H1 (cell line): Measurements from ENCODE around the gene KSR2. TPM values are rescaled to one million over a fixed set of nuclear protein-coding genes. Genes with fewer than 3 reads are reported as not detected.

Experiments
- CTCF ChIA-PET: fragments of 300-600 bp; sonication (Branson Sonifier 250); formaldehyde crosslinking; loops from one replicate; lab custom pipeline; 2021; ENCODE audit not compliant: partially characterized antibody; lab: Charles Lee
- POLR2A ChIA-PET: fragments of 300-600 bp; sonication (Branson Sonifier 250); formaldehyde crosslinking; loops from one replicate; lab custom pipeline; 2021; ENCODE audit warnings: inconsistent platforms; ENCODE audit not compliant: partially characterized antibody; lab: Charles Lee
- DNase-seq, 2 experiments: peaks; one replicate each; pipeline versions ENCODE4 v3.0.0 to v3.0.0-alpha.2; 2010 to 2022; ENCODE audit warnings: low spot score in 2 of 2, low read depth in 1 of 2, mixed read lengths in 1 of 2
- FAIRE-seq: peaks from 2 replicates; lab custom pipeline; 2011; peaks lifted over from hg19 to GRCh38; lab: Jason Lieb, UNC
- H2AFZ ChIP-seq: 2 replicates; pipeline ENCODE4 v1.8.1; 2012; ENCODE audit warnings: low read length, inconsistent platforms
- H2AK5ac ChIP-seq: 2 replicates; pipeline ENCODE4 v1.6.1; 2013; ENCODE audit warnings: low read depth, low read length
- H2BK120ac ChIP-seq: replicated peaks from 2 replicates; pipeline ENCODE3; 2013; ENCODE audit warnings: low read depth, low read length, inconsistent platforms
- H2BK12ac ChIP-seq: 2 replicates; pipeline ENCODE4 v1.6.1; 2013; ENCODE audit warnings: low read depth, low read length
- H2BK15ac ChIP-seq: 2 replicates; pipeline ENCODE4 v1.6.1; 2013; ENCODE audit warnings: low read length
- H2BK20ac ChIP-seq: 2 replicates; pipeline ENCODE4 v1.6.1; 2013; ENCODE audit warnings: low read length
- H2BK5ac ChIP-seq: 2 replicates; pipeline ENCODE4 v1.6.1; 2013; ENCODE audit warnings: low read depth, low read length
- H3K14ac ChIP-seq: 2 replicates; pipeline ENCODE4 v1.6.1; 2013; ENCODE audit warnings: inconsistent platforms; ENCODE audit not compliant: insufficient read length
- H3K18ac ChIP-seq: 2 replicates; pipeline ENCODE4 v1.6.1; 2013; ENCODE audit warnings: low read length; ENCODE audit errors: extremely low read depth
- H3K23ac ChIP-seq: 2 replicates; pipeline ENCODE4 v1.6.1; 2013; ENCODE audit warnings: inconsistent platforms; ENCODE audit not compliant: insufficient read length
- H3K23me2 ChIP-seq: 2 replicates; pipeline ENCODE4 v1.6.1; 2013; ENCODE audit warnings: low read depth, low read length
- H3K27ac ChIP-seq: 2 replicates; pipeline ENCODE4 v1.6.1; 2011; ENCODE audit warnings: low read depth, low read length, inconsistent platforms
- H3K27me3 ChIP-seq, 4 experiments: replicated peaks in 1 of 4; 1 replicate in 1 of 4; 2 replicates in 3 of 4; pipeline versions ENCODE4 v1.6.1 to v1.8.1; 2011 to 2013; ENCODE audit warnings: low read length in 3 of 4, mild to moderate bottlenecking in 3 of 4, inconsistent platforms in 2 of 4, mixed read lengths in 2 of 4, moderate library complexity in 1 of 4; ENCODE audit not compliant: control insufficient read depth in 3 of 4, insufficient read depth in 3 of 4; ENCODE audit errors: extremely low read depth in 1 of 4
- H3K36me3 ChIP-seq, 4 experiments: 2 replicates each; pipeline versions ENCODE4 v1.6.1 to v1.8.1; 2011 to 2013; ENCODE audit warnings: mild to moderate bottlenecking in 4 of 4, low read length in 3 of 4, moderate library complexity in 2 of 4, control low read depth in 1 of 4, inconsistent platforms in 1 of 4; ENCODE audit not compliant: insufficient read depth in 4 of 4, control insufficient read depth in 2 of 4
- H3K4ac ChIP-seq: replicated peaks from 2 replicates; pipeline ENCODE3; 2013; ENCODE audit warnings: low read length, low read depth, mixed read lengths, inconsistent platforms; ENCODE audit not compliant: insufficient read length
- H3K4me1 ChIP-seq, 4 experiments: replicated peaks in 1 of 4; 1 replicate in 1 of 4; 2 replicates in 3 of 4; pipeline versions ENCODE4 v1.6.1 to v1.8.1; 2011 to 2013; ENCODE audit warnings: low read length in 3 of 4, inconsistent platforms in 2 of 4, mixed read lengths in 1 of 4; ENCODE audit not compliant: insufficient read depth in 4 of 4, control insufficient read depth in 3 of 4
- H3K4me2 ChIP-seq, 2 experiments: 2 replicates each; pipeline versions ENCODE4 v1.6.1 to v1.8.1; 2011 to 2013; ENCODE audit warnings: low read depth in 2 of 2, low read length in 2 of 2, control low read depth in 1 of 2, inconsistent platforms in 1 of 2, mild to moderate bottlenecking in 1 of 2; ENCODE audit not compliant: insufficient read depth in 1 of 2
- H3K4me3 ChIP-seq, 4 experiments: fragments of 200-600, 300-600 bp in 1 of 4; sonication (generic), shearing (Covaris generic), sonication (Bioruptor Twin) in 1 of 4; 2 replicates each; pipeline versions ENCODE4 v1.5.1 to v1.8.1; 2011 to 2016; ENCODE audit warnings: low read length in 4 of 4, low read depth in 3 of 4, control low read depth in 2 of 4, inconsistent platforms in 2 of 4, mild to moderate bottlenecking in 2 of 4, mixed read lengths in 1 of 4, moderate library complexity in 1 of 4; ENCODE audit not compliant: insufficient read depth in 2 of 4; ENCODE audit errors: extremely low read depth in 1 of 4
- H3K56ac ChIP-seq: replicated peaks from 2 replicates; pipeline ENCODE3; 2013; ENCODE audit warnings: low read depth, mild to moderate bottlenecking, mixed read lengths, low read length, inconsistent platforms; ENCODE audit not compliant: insufficient read length
- H3K79me1 ChIP-seq: 2 replicates; pipeline ENCODE4 v1.6.1; 2013; ENCODE audit warnings: low read depth, low read length, control low read depth
- H3K79me2 ChIP-seq, 2 experiments: 2 replicates each; pipeline versions ENCODE4 v1.6.1 to v1.8.1; 2012 to 2013; ENCODE audit warnings: low read length in 2 of 2, mild to moderate bottlenecking in 2 of 2, inconsistent platforms in 1 of 2; ENCODE audit not compliant: insufficient read depth in 2 of 2, control insufficient read depth in 1 of 2
- H3K9ac ChIP-seq, 4 experiments: replicated peaks in 1 of 4; 1 replicate in 1 of 4; 2 replicates in 3 of 4; pipeline versions ENCODE4 v1.6.1 to v1.8.1; 2011 to 2013; ENCODE audit warnings: low read depth in 3 of 4, low read length in 3 of 4, control low read depth in 2 of 4, mild to moderate bottlenecking in 2 of 4, moderate library complexity in 2 of 4, inconsistent platforms in 1 of 4; ENCODE audit errors: extremely low read depth in 1 of 4
- H3K9me3 ChIP-seq, 2 experiments: 2 replicates each; pipeline versions ENCODE4 v1.6.1 to v1.8.1; 2012 to 2013; ENCODE audit warnings: mild to moderate bottlenecking in 2 of 2, moderate library complexity in 2 of 2, control low read depth in 1 of 2, inconsistent platforms in 1 of 2, low read depth in 1 of 2, low read length in 1 of 2, mixed read lengths in 1 of 2; ENCODE audit not compliant: insufficient read depth in 2 of 2
- H4K20me1 ChIP-seq, 2 experiments: replicated peaks in 1 of 2; 2 replicates each; pipeline versions ENCODE3 to v1.8.1; 2011 to 2013; ENCODE audit warnings: inconsistent platforms in 2 of 2, low read length in 2 of 2, mild to moderate bottlenecking in 1 of 2; ENCODE audit not compliant: insufficient read depth in 2 of 2, control insufficient read depth in 1 of 2
- H4K5ac ChIP-seq: 2 replicates; pipeline ENCODE4 v1.6.1; 2013; ENCODE audit warnings: low read length, low read depth, mixed read lengths, inconsistent platforms; ENCODE audit not compliant: insufficient read length
- H4K8ac ChIP-seq: 2 replicates; pipeline ENCODE4 v1.8.0; 2013; ENCODE audit warnings: mild to moderate bottlenecking, moderate library complexity, low read length, inconsistent platforms; ENCODE audit not compliant: insufficient read depth; ENCODE audit errors: extremely low read depth
- H4K91ac ChIP-seq: replicated peaks from 2 replicates; pipeline ENCODE3; 2013; ENCODE audit warnings: low read length, mixed read lengths, inconsistent platforms; ENCODE audit not compliant: insufficient read length
- BCL11A ChIP-seq, 2 experiments: IDR thresholded peaks; one replicate each; pipeline ENCODE4 v1.6.1; 2011; ENCODE audit warnings: low read depth in 2 of 2, low read length in 2 of 2, mild to moderate bottlenecking in 2 of 2
- CBX8 ChIP-seq: fragments of 300-800, 300-1000 bp; sonication (generic); IDR thresholded peaks from 2 replicates; pipeline ENCODE4 v1.7.1; 2016; ENCODE audit warnings: low read depth, low read length, borderline replicate concordance
- CTBP2 ChIP-seq: IDR thresholded peaks from 2 replicates; pipeline ENCODE4 v1.7.0; 2011; ENCODE audit warnings: borderline replicate concordance, mild to moderate bottlenecking, moderate library complexity, mixed read lengths, low read length; ENCODE audit not compliant: insufficient read depth, insufficient read length
- EGR1 ChIP-seq: IDR thresholded peaks from 2 replicates; pipeline ENCODE4 v1.6.1; 2011; ENCODE audit warnings: low read depth, low read length, borderline replicate concordance
- EP300 ChIP-seq, 2 experiments: IDR thresholded peaks; 1 replicate in 1 of 2; 2 replicates in 1 of 2; pipeline ENCODE4 v1.6.1; 2011 to 2012; ENCODE audit warnings: low read depth in 2 of 2, low read length in 2 of 2, mild to moderate bottlenecking in 2 of 2, borderline replicate concordance in 1 of 2, inconsistent platforms in 1 of 2, moderate library complexity in 1 of 2
- EZH2 ChIP-seq: fragments of 200-600 bp; sonication (generic); IDR thresholded peaks from 2 replicates; pipeline ENCODE4 v1.7.1; 2012; ENCODE audit warnings: low read depth, mild to moderate bottlenecking, moderate library complexity, low read length, inconsistent platforms; ENCODE audit not compliant: severe bottlenecking
- NANOG ChIP-seq: IDR thresholded peaks from 2 replicates; pipeline ENCODE4 v1.6.1; 2011; ENCODE audit warnings: low read length, low read depth, mild to moderate bottlenecking, inconsistent platforms; ENCODE audit not compliant: insufficient read depth, poor library complexity, severe bottlenecking
- RFX5 ChIP-seq: IDR thresholded peaks from 2 replicates; pipeline ENCODE4 v1.6.1; 2011; ENCODE audit warnings: low read depth, low read length, improper control_type of control experiment, borderline replicate concordance
- RXRA ChIP-seq: IDR thresholded peaks from 2 replicates; pipeline ENCODE4 v1.6.1; 2011; ENCODE audit warnings: low read depth, mild to moderate bottlenecking, low read length, moderate library complexity; ENCODE audit not compliant: insufficient read depth
- SIN3A ChIP-seq, 2 experiments: IDR thresholded peaks in 1 of 2; conservative IDR thresholded peaks in 1 of 2; 2 replicates each; pipeline ENCODE4 v1.6.1; 2011 to 2012; ENCODE audit warnings: low read length in 2 of 2, improper control_type of control experiment in 1 of 2, low read depth in 1 of 2, mild to moderate bottlenecking in 1 of 2
- SIX5 ChIP-seq: IDR thresholded peaks from 2 replicates; pipeline ENCODE4 v1.6.1; 2011; ENCODE audit warnings: mild to moderate bottlenecking, low read depth, low read length
- SP1 ChIP-seq: IDR thresholded peaks from 2 replicates; pipeline ENCODE4 v1.6.1; 2011; ENCODE audit warnings: low read depth, low read length
- SP2 ChIP-seq: IDR thresholded peaks from 2 replicates; pipeline ENCODE4 v1.6.1; 2012; ENCODE audit warnings: mild to moderate bottlenecking, low read length, inconsistent platforms
- TAF7 ChIP-seq: optimal IDR thresholded peaks from 2 replicates; pipeline ENCODE3; 2011; ENCODE audit warnings: low read depth, mild to moderate bottlenecking, inconsistent platforms, low read length, moderate library complexity, borderline replicate concordance
- WGBS, 2 experiments: shearing (Covaris generic) in 1 of 2; methylation state at CpG; one replicate each; pipeline versions ENCODE4 v1.1.6 to v1.1.7; 2013 to 2015; ENCODE audit warnings: low lambda C conversion rate in 2 of 2, mixed read lengths in 2 of 2, inconsistent platforms in 1 of 2, low coverage in 1 of 2, missing lambda C conversion rate in 1 of 2; ENCODE audit not compliant: insufficient replicate concordance in 2 of 2, insufficient coverage in 1 of 2, insufficient read length in 1 of 2; ENCODE audit errors: extremely low coverage in 1 of 2, missing lambda C conversion rate in 1 of 2; 5-methylcytosine and 5-hydroxymethylcytosine counted together
- polyA plus RNA-seq, 7 experiments: library from polyadenylated mRNA; depleted of rRNA in 3 of 7; stranded (reverse) in 5 of 7; unstranded in 2 of 7; fragments of >200 nt in 5 of 7; fragments of 200-250 nt in 2 of 7; gene quantifications; 1 replicate in 5 of 7; 2 replicates in 1 of 7; 4 replicates in 1 of 7; pipeline versions ENCODE4 v1.2.1 to v1.2.3, GENCODE V29; 2011 to 2013; ENCODE audit warnings: missing spikeins in 2 of 7, mixed read lengths in 2 of 7
- total RNA-seq: library from RNA; stranded (reverse); fragmentation: NEBNext Ultra II Directional; extraction: Animal tissue kit (Norgen Biotek cat#: 25700); gene quantifications from 2 replicates; pipeline ENCODE4 v1.2.1, GENCODE V29; 2021

KSR2 gene
- total and polyA plus RNA-seq, 2 of the 8 experiments (the other 6 are each of a cell fraction or from before 2014, with no cell fraction given) = 0.74 to 2.2 TPM

GRCh38 chr12:117738233-117738632, 230.6 kb downstream of the KSR2 start:
- H2AK5ac ChIP-seq = no peak overlapping the region
- H2AFZ ChIP-seq = no peak overlapping the region
- FAIRE-seq = no peak
- ChIA-PET CTCF (no interaction called here), POLR2A (no interaction called here)
- no peaks in the 10 kb centered on the region; a peak in 1 of 7 replicates for H3K4me1 ChIP-seq
- H3K27ac ChIP-seq = no peak overlapping the region
- DNase-seq = no peak
- no peak overlapping the region for H2BK15ac ChIP-seq
- no peak overlapping the region for H4K8ac ChIP-seq
- no peak overlapping the region for H4K91ac ChIP-seq
- H2BK120ac ChIP-seq = no peak overlapping the region
- no peak overlapping the region for H3K18ac ChIP-seq
- H3K79me2 ChIP-seq = no peaks in the 10 kb centered on the region
- H3K36me3 ChIP-seq = no peaks in the 10 kb centered on the region
- H3K14ac ChIP-seq = no peak overlapping the region
- H3K79me1 ChIP-seq = no peaks in the 10 kb centered on the region
- no peak overlapping the region for H3K9ac ChIP-seq
- no peaks in the 10 kb centered on the region for H4K20me1 ChIP-seq
- H3K4ac ChIP-seq = no peak overlapping the region
- no peak overlapping the region for H2BK12ac ChIP-seq
- H2BK5ac ChIP-seq = no peak overlapping the region
- no peaks in the 10 kb centered on the region for H3K9me3 ChIP-seq
- H3K56ac ChIP-seq = no peak overlapping the region
- peaks cover 1% of the 10 kb centered on the region; the same call in 1 of the 2 replicates for H3K23me2 ChIP-seq
- no peak overlapping the region for H3K23ac ChIP-seq
- H3K4me2 ChIP-seq = no peak overlapping the region
- H3K4me3 ChIP-seq = no peak overlapping the region
- no peak overlapping the region for H2BK20ac ChIP-seq
- WGBS, 2 experiments = 86% methylated on average over 6 of the region's 6 CpGs; no CpG with 5 or more reads in 1 of the 2 experiments
- no peaks in the 10 kb centered on the region for H3K27me3 ChIP-seq
- no peak overlapping the region for H4K5ac ChIP-seq
- TF ChIP-seq RFX5 = no peak
- no peak for TF ChIP-seq CBX8
- TF ChIP-seq CTBP2 = no peak
- TF ChIP-seq SIN3A (conservative IDR thresholded peaks at IDR 0.05 in 1 of 2, IDR thresholded peaks at IDR 0.05 in 1 of 2; ENCODE audit: low read depth in 1 of 2, low read length in 2 of 2) = no peak
- TF ChIP-seq TAF7 = no peak
- TF ChIP-seq SIX5 = no peak
- TF ChIP-seq NANOG = no peak
- no peak for TF ChIP-seq SP2
- no peak for TF ChIP-seq BCL11A (IDR thresholded peaks at IDR 0.05; ENCODE audit: low read depth in 2 of 2, low read length in 2 of 2)
- no peak for TF ChIP-seq RXRA
- TF ChIP-seq SP1 = no peak
- TF ChIP-seq EP300 (IDR thresholded peaks at IDR 0.05; ENCODE audit: borderline replicate concordance in 1 of 2, low read depth in 2 of 2, low read length in 2 of 2) = no peak
- no peak for TF ChIP-seq EGR1
- no peak for TF ChIP-seq EZH2
